Activated CD4-positive, alpha-beta T cell treated with anti-CD3 and anti-CD28 coated beads for 4 hours (primary cell): ENCODE data around the gene SACS.
"Not testable (repeated sequence)": the region's sequence is repeated elsewhere in the genome, so short reads cannot be mapped to it uniquely, and the experiment has no call there.

ENCODE experiments used
- DNase-seq, 2 donors: peaks; one replicate each; pipeline ENCODE4 v3.0.0-alpha.2; 2020

Gene SACS

DNA sequence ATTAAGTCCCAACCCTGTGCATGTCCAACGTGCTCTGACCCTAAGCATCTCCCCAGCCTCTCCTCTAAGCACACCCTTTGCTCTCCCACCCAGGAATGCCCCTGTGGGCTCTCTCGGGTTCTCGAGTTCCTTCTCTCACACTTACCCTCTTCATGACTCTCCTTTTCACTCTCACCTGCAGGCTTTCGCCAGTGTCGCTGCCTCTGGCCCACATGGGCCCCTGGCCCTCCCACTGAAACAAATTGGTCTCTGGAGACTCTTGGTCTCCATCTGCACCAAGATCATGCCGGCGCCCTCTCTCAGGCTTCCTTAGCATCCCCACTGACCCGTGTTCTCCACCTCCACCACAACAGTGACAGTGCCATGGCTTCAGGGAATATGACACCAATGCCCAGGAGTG is 19.6 kb upstream of the SACS start:
- DNase-seq: no peak

DNA sequence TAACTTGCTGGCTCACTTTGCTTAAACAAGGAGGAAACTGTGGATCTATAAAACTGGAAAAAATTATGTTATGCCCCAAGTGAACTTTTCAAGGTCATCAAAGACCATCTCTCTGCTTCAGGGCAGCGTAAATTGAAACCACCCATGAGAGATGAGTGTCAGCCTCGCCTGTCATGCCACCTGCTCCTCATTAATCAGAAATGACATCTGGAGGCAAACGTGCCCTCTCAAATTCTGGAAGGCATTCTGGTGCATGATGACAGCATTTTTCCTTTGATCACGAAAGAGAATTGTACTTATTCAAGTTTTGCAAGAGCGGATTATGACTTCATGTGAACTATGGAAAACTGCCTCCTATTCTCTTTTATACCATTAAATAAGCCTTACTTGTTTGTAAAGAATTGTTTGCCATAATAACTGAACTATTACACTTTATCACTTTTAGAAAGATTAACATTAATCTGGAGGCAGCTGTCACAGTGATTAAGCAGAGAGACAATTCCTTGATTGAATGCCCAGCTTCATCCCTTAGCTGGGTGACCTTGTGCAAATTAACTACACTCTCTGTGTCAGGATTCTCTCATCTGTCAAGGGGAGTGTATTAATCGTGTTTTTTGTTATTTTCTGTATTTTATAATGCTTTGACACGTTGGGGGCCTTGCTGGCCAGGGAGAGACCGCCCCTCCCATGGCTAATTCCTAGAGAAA is 17.0 kb upstream of the SACS start:
- DNase-seq: no peak

DNA sequence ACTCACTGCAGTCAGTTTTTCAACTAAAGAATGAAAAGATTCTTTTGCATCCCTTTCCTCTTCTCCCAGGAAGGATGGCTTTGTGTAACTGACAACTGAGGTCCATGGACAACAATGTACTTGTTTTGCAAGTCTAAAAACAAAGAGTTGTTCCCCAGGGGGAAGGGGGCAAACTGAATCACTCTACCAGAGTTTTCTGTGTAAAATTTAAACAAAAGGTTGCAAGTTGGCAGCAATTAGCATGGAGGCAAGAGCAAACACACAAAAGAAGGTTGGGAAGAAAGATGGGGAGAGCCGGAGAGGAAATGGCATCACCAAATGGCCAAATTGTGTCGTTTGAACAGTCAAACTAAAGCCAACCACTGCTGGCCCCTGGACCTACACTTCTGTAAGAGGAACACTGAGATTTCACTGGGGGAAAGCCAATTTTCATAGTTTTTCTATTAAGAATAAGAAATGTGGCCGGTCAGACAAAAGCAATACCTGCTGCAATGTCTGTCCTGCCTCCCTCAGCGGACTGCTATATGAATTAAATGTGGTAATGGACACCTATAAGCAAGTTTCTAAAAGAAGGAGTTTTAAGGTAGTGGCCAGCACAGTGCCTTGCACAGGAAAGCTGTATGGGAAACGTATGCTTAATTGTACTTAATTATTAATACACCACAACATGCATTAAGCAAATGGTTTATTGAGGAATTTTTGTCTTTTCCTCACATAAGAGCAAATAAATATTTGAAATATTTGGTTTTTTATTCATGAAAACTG is 16.1 kb upstream of the SACS start:
- no peak for DNase-seq

DNA sequence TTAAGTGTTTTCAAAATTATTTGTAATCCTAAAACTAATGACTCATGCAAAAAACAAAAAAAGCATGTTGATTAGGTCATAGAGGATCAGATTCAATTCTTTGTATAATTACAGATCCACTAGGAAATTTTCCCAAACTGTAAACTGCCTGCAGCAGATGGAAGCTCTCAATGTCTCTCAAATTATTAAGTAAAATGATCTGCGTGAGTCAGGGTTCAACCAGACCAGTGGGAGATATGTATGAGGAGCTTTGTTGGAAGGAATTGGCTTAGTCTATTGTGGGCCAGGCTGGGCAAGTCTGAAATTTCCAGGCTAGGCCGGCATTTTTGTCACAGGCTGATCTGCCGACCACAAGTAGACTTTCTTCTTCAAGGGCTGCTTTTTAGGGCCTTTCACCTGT is 14.4 kb upstream of the SACS start:
- DNase-seq: no peak

DNA sequence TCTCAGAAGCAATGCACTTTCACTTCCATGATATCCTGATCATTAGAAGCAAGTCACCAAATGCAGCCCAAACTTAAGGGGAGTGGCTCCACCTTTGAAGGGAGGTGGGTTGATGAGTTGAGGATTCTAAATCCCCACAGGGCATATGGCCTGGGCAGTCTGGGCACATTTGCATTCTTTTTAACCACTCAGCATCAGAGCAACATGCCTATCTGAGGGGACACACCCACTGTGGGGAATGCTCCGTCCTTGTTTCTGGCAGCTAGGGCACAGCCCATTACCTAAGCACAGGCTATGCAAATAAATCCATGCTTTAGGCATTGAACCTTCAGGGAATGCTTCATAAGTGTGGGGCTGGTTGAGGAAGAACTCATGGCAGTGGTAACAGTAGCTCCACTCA is 12.3 kb upstream of the SACS start:
- no peak for DNase-seq

DNA sequence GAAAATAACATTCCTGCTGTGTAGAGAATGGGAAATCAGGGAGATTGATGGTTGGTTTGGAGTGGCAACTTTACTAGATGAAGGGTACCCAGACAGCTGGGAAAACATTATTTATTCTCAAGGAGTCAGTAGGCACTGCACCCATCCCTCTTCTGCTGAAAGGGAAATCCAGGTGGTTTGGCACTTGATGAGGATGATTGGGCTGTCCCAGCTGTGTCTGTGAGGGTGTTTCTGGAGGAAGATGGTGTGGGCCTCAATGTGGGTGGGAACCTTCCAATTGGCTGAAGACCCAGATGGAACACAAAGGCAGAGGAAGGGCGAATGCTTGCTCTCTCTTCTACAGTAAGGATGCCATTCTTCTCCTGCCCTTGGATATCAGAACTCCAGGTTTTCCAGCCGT is 10.4 kb upstream of the SACS start:
- no peak for DNase-seq

DNA sequence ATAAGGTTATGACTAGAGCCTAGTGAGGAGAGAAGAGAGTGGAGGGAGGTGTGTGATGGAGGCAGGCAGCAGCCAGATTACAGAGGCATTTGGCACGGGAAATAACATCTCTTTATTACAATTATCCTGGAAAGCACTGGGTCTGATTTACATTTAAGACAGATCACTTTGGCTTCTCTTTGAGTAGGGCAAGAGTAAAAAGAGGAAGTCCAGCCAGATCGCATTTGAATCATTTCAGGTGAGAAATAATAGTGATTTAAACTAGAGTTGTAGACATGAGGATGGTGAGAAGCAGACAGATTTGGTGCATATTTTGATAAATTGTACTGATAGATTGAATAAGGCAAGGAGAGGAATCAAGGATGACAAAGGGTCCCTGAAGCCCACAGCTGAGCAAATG is 9.6 kb upstream of the SACS start:
- no peak for DNase-seq

DNA sequence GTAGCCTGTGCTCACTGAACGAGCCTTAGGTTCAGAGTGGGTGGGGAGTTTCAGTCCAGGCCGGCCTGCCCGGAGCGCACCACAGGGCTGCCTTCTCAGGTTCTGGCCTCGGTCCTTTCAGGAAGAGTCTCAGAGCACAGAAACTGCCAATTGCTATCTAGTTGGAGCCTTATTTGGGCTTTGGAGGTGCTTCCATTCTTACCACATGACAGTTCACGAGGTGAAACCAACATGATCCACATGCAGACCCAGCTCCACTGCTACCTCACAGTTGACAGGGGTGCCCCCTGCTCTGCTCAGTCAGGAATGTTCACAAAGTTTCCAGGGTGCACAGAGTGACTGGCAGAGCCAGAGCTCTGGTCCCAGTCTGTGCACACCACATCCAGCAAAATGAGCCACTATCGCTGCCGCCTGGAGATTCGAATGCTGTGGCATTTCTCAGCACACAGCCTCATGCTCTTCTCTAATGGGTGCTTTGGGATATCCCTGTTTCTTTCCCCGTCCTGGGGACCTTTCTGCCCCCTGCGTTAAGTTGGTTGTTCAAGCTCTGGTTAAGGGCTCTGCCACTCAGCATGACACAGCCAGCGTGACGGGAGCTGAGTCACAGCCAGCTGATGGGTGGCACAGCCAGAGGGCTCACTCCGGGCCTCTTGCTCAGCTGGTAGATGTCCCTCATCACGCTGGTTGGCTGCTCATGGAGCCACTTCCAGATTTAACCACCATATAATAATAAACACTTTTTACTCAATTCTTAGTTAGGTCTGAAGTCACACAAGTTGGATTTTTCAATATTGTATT is 7.5 kb upstream of the SACS start:
- DNase-seq: no peak

DNA sequence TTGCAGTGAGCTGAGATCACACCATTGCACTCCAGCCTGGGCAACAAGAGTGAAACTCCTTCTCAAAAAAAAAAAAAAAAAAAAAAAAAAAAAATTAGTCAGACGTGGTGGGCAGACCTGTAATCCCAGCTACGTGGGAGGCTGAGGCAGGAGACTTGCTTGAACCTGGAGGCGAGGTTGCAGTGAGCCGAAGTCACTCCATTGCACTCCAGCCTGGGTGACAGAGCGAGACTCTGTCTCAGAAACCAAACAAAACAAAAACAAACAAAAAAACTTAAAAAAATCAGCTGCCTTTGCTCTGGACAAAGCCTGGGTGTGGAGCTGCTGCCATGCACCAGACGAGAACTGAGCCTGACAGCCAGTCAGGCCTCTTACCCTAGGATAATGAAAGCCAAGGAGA is 6.8 kb upstream of the SACS start:
- DNase-seq: not testable (repeated sequence)

DNA sequence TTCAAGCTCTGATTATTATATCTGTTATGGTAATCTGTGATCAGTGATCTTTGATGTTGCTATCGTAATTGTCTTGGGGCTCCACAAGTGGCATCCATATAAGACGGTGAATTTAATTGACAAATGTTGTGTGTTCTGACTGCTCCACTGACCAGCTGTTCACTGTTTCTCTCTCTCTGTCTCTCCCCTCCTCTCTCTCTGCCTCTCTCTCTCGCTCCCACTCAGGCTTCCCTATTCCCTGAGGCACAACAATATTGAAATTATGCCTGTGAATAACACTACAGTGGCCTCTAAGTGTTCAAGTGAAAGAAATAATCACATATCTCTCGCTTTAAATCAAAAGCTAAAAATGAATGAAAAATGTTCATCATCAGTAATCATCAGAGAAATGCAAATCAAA is 4.4 kb upstream of the SACS start:
- DNase-seq: no peak

DNA sequence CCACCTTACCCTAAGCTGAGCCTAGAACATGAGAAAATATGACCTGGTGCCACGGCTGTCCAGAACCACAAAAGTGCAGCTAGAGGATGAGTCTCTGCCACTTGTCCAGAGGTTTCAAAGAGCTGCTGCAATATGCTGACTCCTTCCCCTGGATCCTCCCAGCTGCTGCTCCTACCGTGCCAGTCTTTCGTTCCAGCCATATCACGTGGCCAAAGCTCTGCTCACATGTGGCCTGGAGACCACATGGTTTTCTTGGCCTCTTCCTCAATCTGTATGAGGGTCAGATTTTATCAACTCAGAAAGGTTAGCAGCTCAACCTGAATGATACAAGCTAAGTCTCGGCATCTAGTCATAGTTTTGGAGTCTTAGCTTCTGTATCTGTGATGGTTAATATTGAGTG is 3.2 kb upstream of the SACS start:
- DNase-seq: no peak

DNA sequence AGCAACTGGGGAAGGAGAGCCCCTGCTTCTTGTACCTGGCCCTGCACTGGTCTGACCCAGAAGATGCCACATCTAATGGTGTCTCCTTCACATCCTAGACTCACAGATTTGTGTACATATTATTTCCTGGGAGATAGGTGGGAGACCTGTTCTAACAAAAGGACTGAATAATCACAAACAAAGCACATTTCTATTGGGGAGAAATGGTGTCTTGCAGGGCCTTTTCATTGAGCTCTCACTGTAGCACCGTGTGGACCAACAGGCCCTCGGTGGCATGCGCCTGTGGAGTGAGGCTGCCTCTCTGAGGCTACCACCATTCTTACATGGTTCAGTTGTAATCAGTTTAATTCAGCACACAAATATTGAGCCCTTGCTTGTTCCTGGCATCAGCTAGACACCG is 989 bp upstream of the SACS start:
- no peak for DNase-seq

DNA sequence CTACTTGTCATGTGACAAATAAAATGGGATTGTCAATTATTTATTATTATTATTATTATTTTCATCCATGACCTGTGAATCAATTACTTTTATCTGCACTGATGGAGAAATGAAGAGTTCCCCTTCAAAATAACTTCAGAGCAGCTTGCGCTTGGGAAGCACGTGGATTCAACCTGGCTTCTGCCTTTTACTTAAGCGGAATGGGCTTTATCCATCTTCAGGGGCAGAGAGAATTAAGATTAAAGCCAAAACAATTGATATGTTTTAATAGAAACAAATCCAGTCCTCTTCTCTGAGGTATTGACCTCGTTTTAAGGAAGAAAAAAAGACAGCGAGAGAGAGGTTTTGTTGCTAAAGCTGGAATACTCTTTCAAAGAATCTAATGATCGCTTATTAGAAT is 876 bp downstream of the SACS start:
- DNase-seq: no peak

DNA sequence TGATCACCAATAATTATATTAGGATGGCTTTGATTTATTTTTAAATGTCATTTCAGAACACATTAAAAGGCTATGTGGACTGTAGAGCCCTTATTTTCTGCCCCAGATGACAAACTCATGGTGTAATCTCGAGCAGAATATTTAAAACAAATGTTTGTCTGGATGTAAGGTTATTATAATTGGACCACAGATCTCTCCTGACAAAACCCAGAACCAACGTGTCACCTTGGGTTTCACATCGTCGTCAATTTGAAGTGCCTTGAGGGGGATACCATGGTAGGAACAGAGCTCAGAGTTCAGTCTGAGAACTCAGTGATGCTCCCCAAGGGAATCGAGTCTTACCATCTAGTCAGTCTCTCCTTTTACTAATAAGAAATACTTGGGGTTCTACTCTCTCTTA is 2.8 kb downstream of the SACS start:
- no peak for DNase-seq

DNA sequence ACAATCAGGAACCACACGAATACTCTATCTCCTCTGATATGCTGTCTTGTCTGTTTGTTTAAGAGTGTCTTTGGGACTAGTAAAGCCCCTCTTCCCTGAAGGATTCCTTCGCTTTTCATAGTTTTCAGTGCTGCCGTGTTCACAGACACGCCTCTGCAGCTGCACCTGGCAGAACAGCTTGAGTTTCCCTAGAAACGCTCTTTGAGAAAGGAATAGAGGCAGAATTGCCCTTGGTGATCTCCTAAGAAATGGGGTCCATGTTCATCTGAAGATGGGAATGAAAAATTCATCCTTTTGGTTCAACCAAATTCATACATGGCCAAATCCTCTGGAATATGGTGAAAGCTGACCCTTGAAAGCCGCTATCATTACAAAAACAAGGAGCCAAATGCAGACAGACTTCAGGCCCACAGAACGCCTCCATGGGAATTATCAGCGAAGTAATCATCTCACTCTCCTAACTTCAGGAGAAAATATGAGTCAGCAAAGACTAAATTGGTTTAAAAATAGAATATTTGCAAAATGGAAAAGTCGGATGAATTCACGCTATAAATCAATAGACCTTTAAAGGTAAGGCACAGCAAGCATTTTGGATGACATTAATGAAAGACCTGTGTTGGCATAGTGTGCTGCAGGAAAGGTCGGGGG is 5.5 kb downstream of the SACS start:
- no peak for DNase-seq

DNA sequence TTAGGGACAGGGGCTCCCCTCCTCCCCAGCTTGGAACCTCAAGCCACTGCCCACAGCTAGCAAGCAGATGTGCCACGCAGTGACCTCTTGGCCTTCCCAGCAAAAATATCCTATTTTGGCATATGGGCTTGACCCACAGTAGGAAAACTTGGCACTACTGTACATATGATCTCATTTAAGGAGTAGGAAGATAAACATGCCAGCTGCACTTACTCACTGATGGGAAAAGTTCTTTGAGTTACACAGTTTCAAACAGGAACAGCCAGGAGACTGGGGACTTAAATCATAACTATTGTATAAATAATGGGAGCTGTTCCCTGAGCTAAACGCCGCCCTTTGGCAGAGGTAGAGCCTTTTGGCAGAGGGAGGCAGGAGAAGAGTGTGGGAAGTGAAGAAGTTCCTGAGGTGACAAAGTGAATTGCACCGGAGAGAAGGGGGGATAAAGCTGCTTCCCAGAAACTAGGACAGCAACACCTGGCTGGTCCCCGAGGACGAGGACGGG is 6.1 kb downstream of the SACS start:
- DNase-seq: no peak

DNA sequence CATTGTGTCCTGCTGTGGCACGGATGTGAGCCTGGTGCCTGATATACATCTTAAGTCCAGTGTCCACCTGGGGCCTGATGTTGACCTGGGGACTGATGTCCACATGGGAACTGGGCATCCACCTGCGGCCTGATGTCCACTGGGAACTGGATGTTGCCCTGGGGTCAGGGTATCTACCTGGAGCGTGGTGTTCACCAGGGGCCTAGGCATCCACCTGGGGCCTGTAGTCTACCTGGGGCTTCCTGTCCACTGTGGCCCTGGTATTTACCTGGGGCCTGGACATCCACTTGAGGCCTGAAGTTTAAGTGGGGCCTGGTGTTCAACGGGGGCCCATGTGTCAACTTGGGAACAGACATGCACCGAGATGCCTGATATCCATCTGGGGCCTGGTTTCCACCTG is 11.9 kb downstream of the SACS start:
- no peak for DNase-seq

DNA sequence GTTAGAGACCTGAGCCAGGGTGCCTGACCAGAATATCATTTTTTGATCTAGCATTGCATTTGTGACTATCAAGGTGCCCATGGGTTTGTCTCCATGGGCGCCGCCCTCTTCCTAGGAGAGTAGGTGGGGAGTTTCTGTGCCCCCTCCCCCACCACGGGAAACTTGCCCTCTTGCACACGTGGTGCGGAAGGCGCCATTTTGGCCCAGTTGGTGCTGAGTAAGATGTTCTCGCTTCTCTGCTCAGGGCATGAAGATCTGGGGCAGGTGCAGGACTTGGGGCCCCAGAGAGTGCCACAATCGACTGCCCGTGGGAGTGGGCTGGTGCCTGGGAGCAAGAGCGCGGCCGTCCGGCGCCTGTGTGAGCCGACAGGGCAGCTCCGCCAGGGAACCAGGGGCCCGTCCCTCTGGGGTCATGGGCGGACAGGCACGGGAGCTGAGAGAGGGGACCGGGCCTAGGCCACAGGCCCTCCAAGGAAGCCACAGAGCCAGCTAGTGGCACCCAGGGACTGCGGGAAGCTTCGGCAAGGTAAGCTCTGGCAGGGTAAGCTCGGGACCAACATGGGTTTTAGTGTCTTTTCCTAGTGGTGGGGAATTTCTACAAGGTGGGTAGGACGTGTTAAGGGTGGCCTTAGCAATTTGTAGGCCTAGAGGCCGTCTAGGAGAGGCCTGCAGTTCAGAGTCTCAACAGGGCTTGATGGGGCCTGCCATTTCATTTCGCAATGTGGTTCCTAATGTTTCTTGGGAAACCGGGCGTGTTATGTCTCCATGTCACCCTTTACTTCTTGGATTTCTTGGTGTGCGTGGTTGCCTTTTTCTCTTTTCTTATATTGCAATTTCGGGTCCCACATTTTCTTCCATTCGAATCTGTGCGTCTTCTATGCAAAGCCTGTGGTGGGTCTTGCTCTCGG is 14.5 kb downstream of the SACS start:
- DNase-seq: no peak

DNA sequence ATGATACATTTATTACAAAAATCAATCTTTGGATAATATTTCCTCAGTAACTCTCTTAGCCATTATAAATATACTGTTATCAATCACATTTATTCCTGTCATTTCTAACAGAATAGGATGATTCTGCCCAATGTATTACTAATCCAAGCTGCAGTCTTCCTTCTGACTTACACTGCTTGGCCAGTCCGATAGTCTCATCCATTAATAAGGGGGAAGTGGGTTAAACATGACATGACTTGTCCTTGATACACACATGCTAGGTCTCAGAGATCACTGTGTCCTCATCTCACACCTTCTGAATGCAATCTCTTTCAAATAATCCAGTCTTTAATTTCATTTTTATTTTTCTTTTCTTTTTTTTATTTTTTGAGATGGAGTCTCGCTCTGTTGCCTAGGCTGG is 18.8 kb downstream of the SACS start:
- no peak for DNase-seq

DNA sequence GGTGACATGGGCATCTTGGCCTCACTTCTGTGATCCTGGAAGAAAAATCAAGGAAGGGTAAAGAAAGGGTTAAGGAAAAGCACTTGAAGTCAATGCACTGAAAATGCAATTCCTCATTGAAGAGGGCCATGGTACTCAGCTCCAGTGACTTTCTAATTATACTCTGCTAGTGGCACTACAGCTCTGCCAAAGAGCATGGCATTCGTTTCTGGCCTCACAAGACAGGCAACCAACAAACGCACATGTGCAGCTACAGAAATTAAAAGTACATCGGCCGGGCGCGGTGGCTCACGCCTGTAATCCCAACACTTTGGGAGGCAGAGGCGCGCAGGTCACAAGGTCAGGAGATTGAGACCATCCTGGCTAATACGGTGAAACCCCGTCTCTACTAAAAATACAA is 21.8 kb downstream of the SACS start:
- no peak for DNase-seq

DNA sequence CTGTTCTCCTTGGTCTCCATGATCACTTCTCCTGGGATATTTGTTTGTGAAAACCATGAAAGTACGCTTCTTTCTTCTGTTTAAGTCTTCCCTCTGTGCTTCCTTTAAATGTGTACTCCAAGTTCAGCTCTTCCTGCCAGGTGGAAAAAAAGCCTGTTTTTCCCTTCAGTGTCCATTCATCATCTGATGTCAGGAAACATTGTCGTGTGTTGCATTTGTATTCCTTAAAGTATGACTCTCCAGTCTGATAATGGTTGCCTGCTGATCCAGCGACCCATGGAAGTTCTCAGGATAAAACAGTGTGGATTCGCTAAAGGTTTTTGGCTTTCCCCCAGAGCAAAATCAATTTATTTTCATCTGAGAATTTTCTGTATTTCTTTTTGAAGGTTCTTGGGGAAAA is 22.3 kb downstream of the SACS start:
- DNase-seq: no peak

DNA sequence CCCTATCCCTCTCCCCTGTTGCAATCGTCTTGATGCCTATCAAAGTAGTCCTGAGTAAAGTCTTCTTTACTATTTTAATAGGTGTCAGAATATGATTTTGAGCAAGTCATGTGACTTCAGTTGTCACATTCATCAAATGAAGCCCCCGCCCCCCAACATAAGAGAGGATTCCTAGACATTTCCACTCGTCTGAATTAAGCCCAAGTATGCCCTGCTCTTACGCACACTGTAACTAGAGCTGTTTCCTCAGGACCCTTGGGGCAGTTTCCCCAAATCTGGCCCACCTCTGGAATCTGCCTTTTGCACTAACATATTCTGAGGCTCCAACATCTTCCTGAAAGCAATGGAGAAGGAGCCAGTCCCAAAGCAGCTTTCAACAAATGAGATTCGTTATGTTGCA is 25.5 kb downstream of the SACS start:
- no peak for DNase-seq
